DOHH2 (cell line): ENCODE measurements around the gene TMEM45A.

Experiments
- CTCF ChIP-seq: fragments of 200-600 bp; sonication (generic); IDR thresholded peaks from one replicate; pipeline ENCODE4 v1.5.1; 2014; ENCODE audit warnings: antibody characterized with exemption, mild to moderate bottlenecking, low read depth, low read length; ENCODE audit not compliant: poor library complexity, severe bottlenecking
- EZH2phosphoT487 ChIP-seq: fragments of 200-600 bp; sonication (generic); IDR thresholded peaks from 2 replicates; pipeline ENCODE4 v1.6.1; 2017; ENCODE audit warnings: borderline replicate concordance, mild to moderate bottlenecking, antibody characterized with exemption, low read length, moderate library complexity, mixed read lengths

DNA sequence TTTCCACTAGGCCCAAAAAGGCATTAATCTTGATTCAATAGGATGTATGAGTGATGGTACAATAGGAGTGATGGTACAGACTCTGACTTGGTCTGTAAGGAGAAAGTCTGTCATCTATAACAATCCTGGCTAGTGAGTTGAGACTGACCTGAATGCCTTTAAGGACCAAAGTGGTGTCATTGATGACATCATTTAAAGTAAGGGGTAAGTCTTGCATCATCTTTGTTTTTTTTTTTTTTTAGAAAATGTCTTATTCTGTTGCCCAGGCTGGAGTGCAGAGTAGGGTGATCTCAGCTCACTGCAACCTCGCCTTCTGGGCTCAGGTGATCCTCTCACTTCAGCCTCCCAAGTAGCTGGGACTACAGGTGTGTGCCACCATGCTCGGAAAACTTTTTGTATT lies 5.6 kb upstream of the TMEM45A start:
- TF ChIP-seq CTCF (no peak), EZH2phosphoT487 (no peak)
